GM21423 (cell line): Measurements from ENCODE around the gene B3GLCT.

ENCODE experiments used
- ATAC-seq: cut with Tn5 transposase; IDR thresholded peaks from one replicate; pipeline ENCODE4 v1.9.1; 2021; ENCODE audit warnings: mild to moderate bottlenecking, moderate library complexity; ENCODE audit not compliant: unreplicated experiment

The B3GLCT gene

GRCh38 chr13:31221057-31221456 is 21.3 kb downstream of the B3GLCT start:
- no peak for ATAC-seq

- no peak for ATAC-seq
Observed at GRCh38 chr13:31223215-31223614, 23.4 kb downstream of the B3GLCT start.

GRCh38 chr13:31223640-31224039 is 23.9 kb downstream of the B3GLCT start:
- ATAC-seq: no peak

GRCh38 chr13:31224174-31224669 is 24.4 kb downstream of the B3GLCT start:
- no peak for ATAC-seq

- ATAC-seq: no peak
Observed at GRCh38 chr13:31224963-31225559, 25.3 kb downstream of the B3GLCT start.

- no peak for ATAC-seq
Observed at GRCh38 chr13:31225998-31226675, 26.4 kb downstream of the B3GLCT start.

- ATAC-seq: no peak
Observed at GRCh38 chr13:31227063-31227462, 27.3 kb downstream of the B3GLCT start.

- ATAC-seq: no peak
Observed at GRCh38 chr13:31227870-31228269, 28.1 kb downstream of the B3GLCT start.

GRCh38 chr13:31234729-31235128 is 35.0 kb downstream of the B3GLCT start:
- no peak for ATAC-seq

GRCh38 chr13:31236211-31236786 is 36.5 kb downstream of the B3GLCT start:
- ATAC-seq: no peak

DNA sequence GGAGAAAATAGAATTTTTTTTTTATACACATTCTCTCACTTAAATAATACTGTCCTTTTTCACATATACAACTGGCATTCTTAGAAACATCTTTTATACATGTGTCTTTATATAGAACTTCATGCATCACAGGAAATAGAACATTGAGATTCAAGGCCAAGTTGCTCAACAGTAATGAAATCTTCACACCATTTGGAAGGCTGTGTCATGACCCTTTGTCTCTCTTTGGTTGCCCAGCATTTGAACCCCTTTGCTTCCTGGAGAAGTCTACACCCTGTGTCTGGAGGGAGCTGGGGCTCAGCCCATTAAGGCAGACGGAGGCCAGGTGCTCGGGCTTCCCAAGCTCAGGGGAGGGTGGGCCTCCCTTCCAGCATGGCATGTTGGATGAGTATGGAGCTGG is 41.1 kb downstream of the B3GLCT start:
- ATAC-seq: no peak

- ATAC-seq: no peak
Observed at GRCh38 chr13:31242367-31242766, 42.6 kb downstream of the B3GLCT start.

GRCh38 chr13:31242916-31243315 is 43.1 kb downstream of the B3GLCT start:
- no peak for ATAC-seq

- ATAC-seq: no peak
Observed at GRCh38 chr13:31245598-31246373, 46.0 kb downstream of the B3GLCT start.

DNA sequence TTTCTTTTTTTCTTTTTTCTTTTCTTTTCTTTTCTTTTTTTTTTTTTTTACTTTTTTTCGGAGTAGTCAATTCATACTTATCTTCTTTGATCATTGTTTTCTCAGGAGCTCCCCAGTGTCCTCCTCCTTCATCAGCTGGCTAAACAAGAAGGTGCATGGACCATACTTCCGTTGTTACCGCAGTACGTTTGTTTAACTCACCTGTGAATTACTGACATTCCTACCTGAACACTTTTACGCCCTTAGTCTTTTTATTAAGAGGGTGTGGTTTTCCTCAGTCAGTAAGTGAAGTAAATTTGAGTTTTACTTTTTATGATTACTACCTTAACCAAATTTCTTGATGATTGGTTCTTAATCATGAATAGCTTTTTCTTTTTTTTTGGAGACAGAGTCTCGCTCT is 47.1 kb downstream of the B3GLCT start:
- ATAC-seq: no peak

GRCh38 chr13:31248361-31248760 is 48.6 kb downstream of the B3GLCT start:
- no peak for ATAC-seq

DNA sequence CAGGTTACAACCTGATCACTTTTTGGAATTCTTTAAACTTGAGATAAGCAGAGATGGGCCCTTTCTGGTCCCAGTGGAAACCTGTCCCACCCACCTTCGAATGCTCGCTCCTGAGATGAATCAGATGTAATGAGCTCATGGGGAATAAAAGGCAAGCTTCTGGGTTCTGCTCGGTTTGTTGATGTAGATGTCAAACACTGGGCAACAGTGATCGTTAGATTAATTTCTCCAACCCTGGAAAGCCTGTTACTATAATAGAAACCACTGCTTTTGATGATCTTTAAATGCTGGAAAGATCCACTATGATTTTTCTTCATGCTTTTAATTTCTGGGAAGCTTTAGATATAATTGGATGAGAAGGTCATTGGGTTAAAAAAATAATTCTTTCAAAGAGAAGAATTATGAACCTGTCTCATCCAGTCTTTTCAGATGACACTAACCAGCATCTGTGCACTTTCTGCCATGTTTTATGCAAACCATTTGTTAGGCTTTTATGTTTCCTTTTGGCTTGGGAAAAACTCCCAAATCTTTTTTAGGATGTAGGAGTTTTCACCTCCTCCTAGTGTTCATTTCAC is 49.3 kb downstream of the B3GLCT start:
- ATAC-seq: no peak

GRCh38 chr13:31250435-31250834 is 50.7 kb downstream of the B3GLCT start:
- ATAC-seq: no peak

GRCh38 chr13:31261241-31261640 is 61.5 kb downstream of the B3GLCT start:
- ATAC-seq: no peak

DNA sequence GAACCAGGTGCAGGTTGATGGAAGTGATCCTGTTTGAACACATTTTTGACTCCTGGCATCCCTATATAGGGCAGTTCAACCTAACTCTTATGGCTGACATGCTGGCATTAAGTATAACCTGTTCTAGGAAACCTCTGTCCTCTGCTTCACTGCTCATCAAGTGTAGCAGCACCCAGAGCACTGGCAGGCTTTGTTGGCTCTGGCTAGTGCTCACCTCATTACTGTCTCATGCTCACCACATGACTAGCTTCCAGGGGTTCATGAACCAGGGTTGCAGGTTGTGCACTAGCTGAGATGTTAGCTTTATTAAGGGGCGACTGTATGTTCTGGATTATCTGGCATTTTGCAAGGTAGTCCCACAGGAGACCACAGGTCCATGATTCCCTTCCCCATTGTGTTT is 63.6 kb downstream of the B3GLCT start:
- no peak for ATAC-seq

- ATAC-seq: no peak
Observed at GRCh38 chr13:31264151-31264550, 64.4 kb downstream of the B3GLCT start.
